WERI-Rb-1 (cell line): ENCODE measurements around the gene UBASH3A.

Experiments
- DNase-seq: peaks from one replicate; pipeline ENCODE4 v3.0.0-alpha.2; 2020
- H3K27ac ChIP-seq: fragments of 250-450 bp; sonication (Bioruptor Pico); 2 replicates; pipeline ENCODE4 v1.5.1; 2020; ENCODE audit warnings: mild to moderate bottlenecking, moderate library complexity
- H3K27me3 ChIP-seq: fragments of 250-450 bp; sonication (Bioruptor Pico); 2 replicates; pipeline ENCODE4 v1.5.1; 2021; ENCODE audit warnings: mild to moderate bottlenecking, low read depth, moderate library complexity; ENCODE audit not compliant: insufficient read depth, severe bottlenecking
- H3K36me3 ChIP-seq: fragments of 250-450 bp; sonication (Bioruptor Pico); 2 replicates; pipeline ENCODE4 v1.5.1; 2020; ENCODE audit warnings: mild to moderate bottlenecking, moderate library complexity
- H3K4me3 ChIP-seq: 2 replicates; pipeline ENCODE4 v1.5.1; 2011; ENCODE audit warnings: low read depth, mild to moderate bottlenecking, control low read depth, low read length
- H3K9me3 ChIP-seq: fragments of 250-450 bp; sonication (Bioruptor Pico); 2 replicates; pipeline ENCODE4 v1.5.1; 2021; ENCODE audit warnings: mild to moderate bottlenecking, moderate library complexity; ENCODE audit not compliant: severe bottlenecking
- CTCF ChIP-seq: IDR thresholded peaks from 2 replicates; pipeline ENCODE4 v1.5.1; 2011; ENCODE audit warnings: low read depth, mild to moderate bottlenecking, control low read depth, inconsistent platforms, low read length

The UBASH3A gene

GRCh38 chr21:42384989-42385388 lies 18.7 kb upstream of the UBASH3A start:
- Histone ChIP-seq H3K27ac (no peak overlapping the region), H3K36me3 (no peaks in the 10 kb centered on the region), H3K9me3 (peaks cover 4% of the 10 kb centered on the region), H3K4me3 (no peak overlapping the region), H3K27me3 (no peaks in the 10 kb centered on the region)
- DNase-seq = no peak
- no peak for TF ChIP-seq CTCF

GRCh38 chr21:42385619-42386018 lies 18.1 kb upstream of the UBASH3A start:
- DNase-seq = no peak
- H3K27me3 ChIP-seq = no peaks in the 10 kb centered on the region
- H3K4me3 ChIP-seq = no peak overlapping the region
- no peak for TF ChIP-seq CTCF
- no peaks in the 10 kb centered on the region for H3K36me3 ChIP-seq
- peaks cover 4% of the 10 kb centered on the region for H3K9me3 ChIP-seq
- no peak overlapping the region for H3K27ac ChIP-seq

- Histone ChIP-seq H3K27me3 (no peaks in the 10 kb centered on the region), H3K9me3 (peaks cover 4% of the 10 kb centered on the region), H3K36me3 (no peaks in the 10 kb centered on the region), H3K4me3 (no peak overlapping the region), H3K27ac (no peak overlapping the region)
- TF ChIP-seq CTCF = no peak
- no peak for DNase-seq
Measured at GRCh38 chr21:42386034-42386591, 17.6 kb upstream of the UBASH3A start.

GRCh38 chr21:42387164-42387563 lies 16.5 kb upstream of the UBASH3A start:
- TF ChIP-seq CTCF = no peak
- DNase-seq = no peak
- no peaks in the 10 kb centered on the region for H3K36me3 ChIP-seq
- H3K9me3 ChIP-seq = peaks cover 4% of the 10 kb centered on the region
- H3K4me3 ChIP-seq = no peak overlapping the region
- no peaks in the 10 kb centered on the region for H3K27me3 ChIP-seq
- no peak overlapping the region for H3K27ac ChIP-seq

- H3K27ac ChIP-seq = no peak overlapping the region
- no peak overlapping the region for H3K4me3 ChIP-seq
- H3K36me3 ChIP-seq = no peaks in the 10 kb centered on the region
- peaks cover 4% of the 10 kb centered on the region for H3K9me3 ChIP-seq
- H3K27me3 ChIP-seq = no peaks in the 10 kb centered on the region
- TF ChIP-seq CTCF = no peak
- no peak for DNase-seq
Measured at GRCh38 chr21:42387843-42388340, 15.8 kb upstream of the UBASH3A start.
